Stomach (tissue), 4 donors: ENCODE data around the gene SAP30.

Source experiments
- POLR2AphosphoS5 ChIP-seq, 3 donors: sonication (generic); formaldehyde crosslinking; IDR thresholded peaks; one replicate each; pipeline ENCODE4 v1.6.1; 2016; ENCODE audit warnings: antibody characterized with exemption in 3 of 3
- TF ChIP-seq, protein P1 (sequence below), 7 experiments: fragments of 450-650 bp in 4 of 7; fragments of 200-600 bp in 3 of 7; sonication (generic) in 3 of 7; IDR thresholded peaks; one replicate each; pipeline ENCODE4 v1.5.1; 2016 to 2019; ENCODE audit warnings: antibody characterized with exemption in 7 of 7, control low read depth in 2 of 7, mild to moderate bottlenecking in 1 of 7

- TF ChIP-seq POLR2AphosphoS5 (IDR thresholded peaks at IDR 0.05), result no peak
- TF ChIP-seq, protein P1, sequence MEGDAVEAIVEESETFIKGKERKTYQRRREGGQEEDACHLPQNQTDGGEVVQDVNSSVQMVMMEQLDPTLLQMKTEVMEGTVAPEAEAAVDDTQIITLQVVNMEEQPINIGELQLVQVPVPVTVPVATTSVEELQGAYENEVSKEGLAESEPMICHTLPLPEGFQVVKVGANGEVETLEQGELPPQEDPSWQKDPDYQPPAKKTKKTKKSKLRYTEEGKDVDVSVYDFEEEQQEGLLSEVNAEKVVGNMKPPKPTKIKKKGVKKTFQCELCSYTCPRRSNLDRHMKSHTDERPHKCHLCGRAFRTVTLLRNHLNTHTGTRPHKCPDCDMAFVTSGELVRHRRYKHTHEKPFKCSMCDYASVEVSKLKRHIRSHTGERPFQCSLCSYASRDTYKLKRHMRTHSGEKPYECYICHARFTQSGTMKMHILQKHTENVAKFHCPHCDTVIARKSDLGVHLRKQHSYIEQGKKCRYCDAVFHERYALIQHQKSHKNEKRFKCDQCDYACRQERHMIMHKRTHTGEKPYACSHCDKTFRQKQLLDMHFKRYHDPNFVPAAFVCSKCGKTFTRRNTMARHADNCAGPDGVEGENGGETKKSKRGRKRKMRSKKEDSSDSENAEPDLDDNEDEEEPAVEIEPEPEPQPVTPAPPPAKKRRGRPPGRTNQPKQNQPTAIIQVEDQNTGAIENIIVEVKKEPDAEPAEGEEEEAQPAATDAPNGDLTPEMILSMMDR (IDR thresholded peaks at IDR 0.05), result no peak
Measured at GRCh38 chr4:173374588-173374987, 3.8 kb downstream of the SAP30 start.
